H1 (cell line): Measurements from ENCODE around the gene CPPED1. TPM values are rescaled to one million over a fixed set of nuclear protein-coding genes. Genes with fewer than 3 reads are reported as not detected.

Source experiments
- CTCF ChIA-PET: fragments of 300-600 bp; sonication (Branson Sonifier 250); formaldehyde crosslinking; loops from one replicate; lab custom pipeline; 2021; ENCODE audit not compliant: partially characterized antibody; lab: Charles Lee
- POLR2A ChIA-PET: fragments of 300-600 bp; sonication (Branson Sonifier 250); formaldehyde crosslinking; loops from one replicate; lab custom pipeline; 2021; ENCODE audit warnings: inconsistent platforms; ENCODE audit not compliant: partially characterized antibody; lab: Charles Lee
- DNase-seq, 2 experiments: peaks; one replicate each; pipeline versions ENCODE4 v3.0.0 to v3.0.0-alpha.2; 2010 to 2022; ENCODE audit warnings: low spot score in 2 of 2, low read depth in 1 of 2, mixed read lengths in 1 of 2
- FAIRE-seq: peaks from 2 replicates; lab custom pipeline; 2011; peaks lifted over from hg19 to GRCh38; lab: Jason Lieb, UNC
- H2AFZ ChIP-seq: 2 replicates; pipeline ENCODE4 v1.8.1; 2012; ENCODE audit warnings: low read length, inconsistent platforms
- H2AK5ac ChIP-seq: 2 replicates; pipeline ENCODE4 v1.6.1; 2013; ENCODE audit warnings: low read depth, low read length
- H2BK120ac ChIP-seq: replicated peaks from 2 replicates; pipeline ENCODE3; 2013; ENCODE audit warnings: low read depth, low read length, inconsistent platforms
- H2BK12ac ChIP-seq: 2 replicates; pipeline ENCODE4 v1.6.1; 2013; ENCODE audit warnings: low read depth, low read length
- H2BK15ac ChIP-seq: 2 replicates; pipeline ENCODE4 v1.6.1; 2013; ENCODE audit warnings: low read length
- H2BK20ac ChIP-seq: 2 replicates; pipeline ENCODE4 v1.6.1; 2013; ENCODE audit warnings: low read length
- H2BK5ac ChIP-seq: 2 replicates; pipeline ENCODE4 v1.6.1; 2013; ENCODE audit warnings: low read depth, low read length
- H3K14ac ChIP-seq: 2 replicates; pipeline ENCODE4 v1.6.1; 2013; ENCODE audit warnings: inconsistent platforms; ENCODE audit not compliant: insufficient read length
- H3K18ac ChIP-seq: 2 replicates; pipeline ENCODE4 v1.6.1; 2013; ENCODE audit warnings: low read length; ENCODE audit errors: extremely low read depth
- H3K23ac ChIP-seq: 2 replicates; pipeline ENCODE4 v1.6.1; 2013; ENCODE audit warnings: inconsistent platforms; ENCODE audit not compliant: insufficient read length
- H3K23me2 ChIP-seq: 2 replicates; pipeline ENCODE4 v1.6.1; 2013; ENCODE audit warnings: low read depth, low read length
- H3K27ac ChIP-seq: 2 replicates; pipeline ENCODE4 v1.6.1; 2011; ENCODE audit warnings: low read depth, low read length, inconsistent platforms
- H3K27me3 ChIP-seq, 4 experiments: replicated peaks in 1 of 4; 1 replicate in 1 of 4; 2 replicates in 3 of 4; pipeline versions ENCODE4 v1.6.1 to v1.8.1; 2011 to 2013; ENCODE audit warnings: low read length in 3 of 4, mild to moderate bottlenecking in 3 of 4, inconsistent platforms in 2 of 4, mixed read lengths in 2 of 4, moderate library complexity in 1 of 4; ENCODE audit not compliant: control insufficient read depth in 3 of 4, insufficient read depth in 3 of 4; ENCODE audit errors: extremely low read depth in 1 of 4
- H3K36me3 ChIP-seq, 4 experiments: 2 replicates each; pipeline versions ENCODE4 v1.6.1 to v1.8.1; 2011 to 2013; ENCODE audit warnings: mild to moderate bottlenecking in 4 of 4, low read length in 3 of 4, moderate library complexity in 2 of 4, control low read depth in 1 of 4, inconsistent platforms in 1 of 4; ENCODE audit not compliant: insufficient read depth in 4 of 4, control insufficient read depth in 2 of 4
- H3K4ac ChIP-seq: replicated peaks from 2 replicates; pipeline ENCODE3; 2013; ENCODE audit warnings: low read length, low read depth, mixed read lengths, inconsistent platforms; ENCODE audit not compliant: insufficient read length
- H3K4me1 ChIP-seq, 4 experiments: replicated peaks in 1 of 4; 1 replicate in 1 of 4; 2 replicates in 3 of 4; pipeline versions ENCODE4 v1.6.1 to v1.8.1; 2011 to 2013; ENCODE audit warnings: low read length in 3 of 4, inconsistent platforms in 2 of 4, mixed read lengths in 1 of 4; ENCODE audit not compliant: insufficient read depth in 4 of 4, control insufficient read depth in 3 of 4
- H3K4me2 ChIP-seq, 2 experiments: 2 replicates each; pipeline versions ENCODE4 v1.6.1 to v1.8.1; 2011 to 2013; ENCODE audit warnings: low read depth in 2 of 2, low read length in 2 of 2, control low read depth in 1 of 2, inconsistent platforms in 1 of 2, mild to moderate bottlenecking in 1 of 2; ENCODE audit not compliant: insufficient read depth in 1 of 2
- H3K4me3 ChIP-seq, 4 experiments: fragments of 200-600, 300-600 bp in 1 of 4; sonication (generic), shearing (Covaris generic), sonication (Bioruptor Twin) in 1 of 4; 2 replicates each; pipeline versions ENCODE4 v1.5.1 to v1.8.1; 2011 to 2016; ENCODE audit warnings: low read length in 4 of 4, low read depth in 3 of 4, control low read depth in 2 of 4, inconsistent platforms in 2 of 4, mild to moderate bottlenecking in 2 of 4, mixed read lengths in 1 of 4, moderate library complexity in 1 of 4; ENCODE audit not compliant: insufficient read depth in 2 of 4; ENCODE audit errors: extremely low read depth in 1 of 4
- H3K56ac ChIP-seq: replicated peaks from 2 replicates; pipeline ENCODE3; 2013; ENCODE audit warnings: low read depth, mild to moderate bottlenecking, mixed read lengths, low read length, inconsistent platforms; ENCODE audit not compliant: insufficient read length
- H3K79me1 ChIP-seq: 2 replicates; pipeline ENCODE4 v1.6.1; 2013; ENCODE audit warnings: low read depth, low read length, control low read depth
- H3K79me2 ChIP-seq, 2 experiments: 2 replicates each; pipeline versions ENCODE4 v1.6.1 to v1.8.1; 2012 to 2013; ENCODE audit warnings: low read length in 2 of 2, mild to moderate bottlenecking in 2 of 2, inconsistent platforms in 1 of 2; ENCODE audit not compliant: insufficient read depth in 2 of 2, control insufficient read depth in 1 of 2
- H3K9ac ChIP-seq, 4 experiments: replicated peaks in 1 of 4; 1 replicate in 1 of 4; 2 replicates in 3 of 4; pipeline versions ENCODE4 v1.6.1 to v1.8.1; 2011 to 2013; ENCODE audit warnings: low read depth in 3 of 4, low read length in 3 of 4, control low read depth in 2 of 4, mild to moderate bottlenecking in 2 of 4, moderate library complexity in 2 of 4, inconsistent platforms in 1 of 4; ENCODE audit errors: extremely low read depth in 1 of 4
- H3K9me3 ChIP-seq, 2 experiments: 2 replicates each; pipeline versions ENCODE4 v1.6.1 to v1.8.1; 2012 to 2013; ENCODE audit warnings: mild to moderate bottlenecking in 2 of 2, moderate library complexity in 2 of 2, control low read depth in 1 of 2, inconsistent platforms in 1 of 2, low read depth in 1 of 2, low read length in 1 of 2, mixed read lengths in 1 of 2; ENCODE audit not compliant: insufficient read depth in 2 of 2
- H4K20me1 ChIP-seq, 2 experiments: replicated peaks in 1 of 2; 2 replicates each; pipeline versions ENCODE3 to v1.8.1; 2011 to 2013; ENCODE audit warnings: inconsistent platforms in 2 of 2, low read length in 2 of 2, mild to moderate bottlenecking in 1 of 2; ENCODE audit not compliant: insufficient read depth in 2 of 2, control insufficient read depth in 1 of 2
- H4K5ac ChIP-seq: 2 replicates; pipeline ENCODE4 v1.6.1; 2013; ENCODE audit warnings: low read length, low read depth, mixed read lengths, inconsistent platforms; ENCODE audit not compliant: insufficient read length
- H4K8ac ChIP-seq: 2 replicates; pipeline ENCODE4 v1.8.0; 2013; ENCODE audit warnings: mild to moderate bottlenecking, moderate library complexity, low read length, inconsistent platforms; ENCODE audit not compliant: insufficient read depth; ENCODE audit errors: extremely low read depth
- H4K91ac ChIP-seq: replicated peaks from 2 replicates; pipeline ENCODE3; 2013; ENCODE audit warnings: low read length, mixed read lengths, inconsistent platforms; ENCODE audit not compliant: insufficient read length
- BRCA1 ChIP-seq: IDR thresholded peaks from 2 replicates; pipeline ENCODE4 v1.6.1; 2012; ENCODE audit warnings: low read depth, low read length, improper control_type of control experiment
- CTBP2 ChIP-seq: IDR thresholded peaks from 2 replicates; pipeline ENCODE4 v1.7.0; 2011; ENCODE audit warnings: borderline replicate concordance, mild to moderate bottlenecking, moderate library complexity, mixed read lengths, low read length; ENCODE audit not compliant: insufficient read depth, insufficient read length
- HDAC6 ChIP-seq: IDR thresholded peaks from one replicate; pipeline ENCODE4 v1.7.1; 2012; ENCODE audit warnings: low read depth, mild to moderate bottlenecking, inconsistent platforms, low read length, moderate library complexity
- JUND ChIP-seq: IDR thresholded peaks from 2 replicates; pipeline ENCODE4 v1.6.1; 2011; ENCODE audit warnings: mild to moderate bottlenecking, improper control_type of control experiment, low read length
- MAFK ChIP-seq: IDR thresholded peaks from 2 replicates; pipeline ENCODE4 v1.6.1; 2012; ENCODE audit warnings: low read depth, mild to moderate bottlenecking, improper control_type of control experiment, low read length
- POLR2AphosphoS5 ChIP-seq: IDR thresholded peaks from 2 replicates; pipeline ENCODE4 v1.6.1; 2011; ENCODE audit warnings: low read depth, low read length
- POU5F1 ChIP-seq: IDR thresholded peaks from 2 replicates; pipeline ENCODE4 v1.6.1; 2011; ENCODE audit warnings: low read depth, mild to moderate bottlenecking, low read length, moderate library complexity
- SIN3A ChIP-seq, 2 experiments: IDR thresholded peaks in 1 of 2; conservative IDR thresholded peaks in 1 of 2; 2 replicates each; pipeline ENCODE4 v1.6.1; 2011 to 2012; ENCODE audit warnings: low read length in 2 of 2, improper control_type of control experiment in 1 of 2, low read depth in 1 of 2, mild to moderate bottlenecking in 1 of 2
- SIRT6 ChIP-seq: IDR thresholded peaks from one replicate; pipeline ENCODE4 v1.7.1; 2012; ENCODE audit warnings: low read length, inconsistent platforms
- SIX5 ChIP-seq: IDR thresholded peaks from 2 replicates; pipeline ENCODE4 v1.6.1; 2011; ENCODE audit warnings: mild to moderate bottlenecking, low read depth, low read length
- TAF7 ChIP-seq: optimal IDR thresholded peaks from 2 replicates; pipeline ENCODE3; 2011; ENCODE audit warnings: low read depth, mild to moderate bottlenecking, inconsistent platforms, low read length, moderate library complexity, borderline replicate concordance
- USF2 ChIP-seq: IDR thresholded peaks from 2 replicates; pipeline ENCODE4 v1.6.1; 2011; ENCODE audit warnings: low read length, improper control_type of control experiment
- YY1 ChIP-seq: IDR thresholded peaks from 2 replicates; pipeline ENCODE4 v1.6.1; 2011; ENCODE audit warnings: low read depth, mild to moderate bottlenecking, low read length
- ZNF274 ChIP-seq: IDR thresholded peaks from 2 replicates; pipeline ENCODE4 v1.7.0; 2012; ENCODE audit warnings: low read length, borderline replicate concordance; ENCODE audit errors: extremely low read depth
- WGBS, 2 experiments: shearing (Covaris generic) in 1 of 2; methylation state at CpG; one replicate each; pipeline versions ENCODE4 v1.1.6 to v1.1.7; 2013 to 2015; ENCODE audit warnings: low lambda C conversion rate in 2 of 2, mixed read lengths in 2 of 2, inconsistent platforms in 1 of 2, low coverage in 1 of 2, missing lambda C conversion rate in 1 of 2; ENCODE audit not compliant: insufficient replicate concordance in 2 of 2, insufficient coverage in 1 of 2, insufficient read length in 1 of 2; ENCODE audit errors: extremely low coverage in 1 of 2, missing lambda C conversion rate in 1 of 2; 5-methylcytosine and 5-hydroxymethylcytosine counted together
- polyA plus RNA-seq, 7 experiments: library from polyadenylated mRNA; depleted of rRNA in 3 of 7; stranded (reverse) in 5 of 7; unstranded in 2 of 7; fragments of >200 nt in 5 of 7; fragments of 200-250 nt in 2 of 7; gene quantifications; 1 replicate in 5 of 7; 2 replicates in 1 of 7; 4 replicates in 1 of 7; pipeline versions ENCODE4 v1.2.1 to v1.2.3, GENCODE V29; 2011 to 2013; ENCODE audit warnings: missing spikeins in 2 of 7, mixed read lengths in 2 of 7
- total RNA-seq: library from RNA; stranded (reverse); fragmentation: NEBNext Ultra II Directional; extraction: Animal tissue kit (Norgen Biotek cat#: 25700); gene quantifications from 2 replicates; pipeline ENCODE4 v1.2.1, GENCODE V29; 2021

The CPPED1 gene
- total and polyA plus RNA-seq, 2 of the 8 experiments (the other 6 are each of a cell fraction or from before 2014, with no cell fraction given), result 3.5 to 11.2 TPM

- Histone ChIP-seq H3K4me2 (no peak overlapping the region), H3K4ac (no peak overlapping the region), H3K9ac (no peak overlapping the region), H3K56ac (no peak overlapping the region), H3K23ac (no peak overlapping the region), H3K23me2 (no peaks in the 10 kb centered on the region), H2AK5ac (no peak overlapping the region), H3K36me3 (no peaks in the 10 kb centered on the region), H3K27me3 (no peaks in the 10 kb centered on the region), H3K79me1 (no peaks in the 10 kb centered on the region), H2BK12ac (no peak overlapping the region), H2BK120ac (no peak overlapping the region), H2AFZ (no peak overlapping the region), H3K4me1 (no peaks in the 10 kb centered on the region), H3K14ac (no peak overlapping the region), H3K4me3 (no peak overlapping the region), H3K18ac (no peak overlapping the region), H3K79me2 (no peaks in the 10 kb centered on the region), H4K91ac (no peak overlapping the region), H2BK5ac (no peak overlapping the region), H3K9me3 (no peaks in the 10 kb centered on the region), H4K8ac (no peak overlapping the region; the same call in 1 of the 2 replicates), H4K5ac (no peak overlapping the region), H4K20me1 (no peaks in the 10 kb centered on the region), H2BK15ac (no peak overlapping the region), H3K27ac (no peak overlapping the region), H2BK20ac (no peak overlapping the region)
- 70% methylated on average over 10 of the region's 10 CpGs; no CpG with 5 or more reads in 1 of the 2 experiments for WGBS, 2 experiments
- DNase-seq (peak; percentile 19 to 54), FAIRE-seq (no peak)
- POLR2A ChIA-PET, result no interaction called here
- CTCF ChIA-PET, result interaction anchor here (0.5 to 1.6 kb wide), 2 partner anchors 15 to 240 kb away, joined by 3 read pairs; no protein-coding TSS in a partner anchor
- no peak for TF ChIP-seq ZNF274
- no peak; the same call in 1 of the 2 replicates for TF ChIP-seq JUND
- no peak for TF ChIP-seq POU5F1
- no peak for TF ChIP-seq SIN3A (conservative IDR thresholded peaks at IDR 0.05 in 1 of 2, IDR thresholded peaks at IDR 0.05 in 1 of 2; ENCODE audit: low read depth in 1 of 2, low read length in 2 of 2)
- no peak for TF ChIP-seq YY1
- no peak for TF ChIP-seq POLR2AphosphoS5
- TF ChIP-seq SIX5, result no peak
- no peak for TF ChIP-seq TAF7
- no peak for TF ChIP-seq USF2
- no peak for TF ChIP-seq SIRT6
- no peak for TF ChIP-seq BRCA1
- TF ChIP-seq CTBP2, result no peak
- no peak for TF ChIP-seq MAFK
- TF ChIP-seq HDAC6, result no peak
These were observed 30.2 kb upstream of the CPPED1 start for GRCh38 chr16:12833926-12834325.
